Neutrophil (primary cell): ENCODE data around the gene SRSF4.
A peak's percentile ranks its signal among the peaks of the same experiment; 100 is the strongest.

Experiments
- H3K27ac ChIP-seq: fragments of 200-600 bp; sonication (generic); 2 replicates; pipeline ENCODE4 v1.5.1; 2016; ENCODE audit warnings: mild to moderate bottlenecking, moderate library complexity
- H3K27me3 ChIP-seq: fragments of 200-600 bp; sonication (generic); 2 replicates; pipeline ENCODE4 v1.6.0; 2016; ENCODE audit warnings: mild to moderate bottlenecking
- H3K36me3 ChIP-seq: fragments of 200-600 bp; sonication (generic); 2 replicates; pipeline ENCODE4 v1.5.1; 2017
- H3K4me1 ChIP-seq, 2 experiments: fragments of 200-600 bp in 1 of 2; sonication (generic) in 1 of 2; 1 replicate in 1 of 2; 2 replicates in 1 of 2; pipeline versions ENCODE4 v1.5.1 to v1.6.1; 2013 to 2016; ENCODE audit warnings: low read depth in 1 of 2, low read length in 1 of 2, mild to moderate bottlenecking in 1 of 2, moderate library complexity in 1 of 2; ENCODE audit not compliant: control insufficient read depth in 1 of 2, insufficient read depth in 1 of 2
- H3K4me3 ChIP-seq, 2 experiments: fragments of 200-600 bp in 1 of 2; sonication (generic) in 1 of 2; 1 replicate in 1 of 2; 2 replicates in 1 of 2; pipeline ENCODE4 v1.5.1; 2013 to 2016; ENCODE audit warnings: low read depth in 1 of 2, low read length in 1 of 2, mild to moderate bottlenecking in 1 of 2, moderate library complexity in 1 of 2
- H3K9me3 ChIP-seq: fragments of 200-600 bp; sonication (generic); 2 replicates; pipeline ENCODE4 v1.5.1; 2016
- CTCF ChIP-seq: fragments of 200-600 bp; sonication (generic); IDR thresholded peaks from 2 replicates; pipeline ENCODE4 v1.5.1; 2016; ENCODE audit warnings: antibody characterized with exemption

Gene SRSF4

DNA sequence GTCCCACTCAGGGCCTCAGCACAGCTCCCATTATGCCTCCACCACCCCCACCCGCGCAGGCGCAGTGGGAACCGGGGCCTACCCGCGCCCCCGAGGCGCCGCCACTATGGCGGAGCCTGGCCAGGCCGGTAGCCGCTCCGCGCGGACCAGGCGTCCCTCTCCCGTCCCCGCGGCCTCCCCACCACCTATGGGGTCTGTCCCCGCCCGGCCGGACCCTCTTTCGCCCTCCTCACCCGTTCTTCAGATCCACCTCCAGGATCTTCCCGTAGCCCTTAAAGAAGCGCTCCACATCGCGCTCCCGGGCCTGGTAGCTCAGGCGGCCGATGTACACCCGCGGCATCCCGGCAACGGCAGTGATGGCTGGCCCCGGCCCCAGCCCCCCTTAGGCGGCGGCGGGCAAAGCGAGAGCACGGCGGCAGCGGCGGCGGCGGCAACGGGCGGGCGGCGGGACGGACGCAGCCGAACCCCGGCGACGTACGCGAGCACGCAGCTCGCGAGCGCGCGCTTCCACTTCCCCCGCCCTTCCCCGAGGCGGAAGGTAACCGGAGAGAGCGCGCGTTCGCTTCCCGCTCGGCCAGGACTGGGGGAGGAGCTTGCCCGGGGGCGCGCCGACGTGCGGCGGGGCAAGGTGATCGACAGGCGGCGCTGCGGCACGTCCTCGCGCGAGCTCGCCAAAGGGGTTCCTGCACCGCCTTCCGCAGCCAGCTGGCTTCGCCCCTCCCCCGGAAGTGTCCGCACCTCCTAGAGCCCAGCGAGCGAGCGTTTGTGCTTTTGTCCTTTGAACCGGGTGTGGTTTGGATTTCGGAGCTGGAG, at the start of gene SRSF4:
SRSF4 (minus strand) TSS at position 488 of the 813 bp plus-strand sequence; CDS start at position 340, 148 bp downstream.
- Histone ChIP-seq H3K36me3 (no peaks in the 10 kb centered on the region), H3K27me3 (no peaks in the 10 kb centered on the region), H3K4me3 (peak within 1 kb of the TSS; percentile 76 to 100)

GRCh38 chr1:29230553-29231378, 49.1 kb upstream of the SRSF4 start, which contains the start of gene MECR:
Gene MECR (minus strand): TSS chr1:29230934. CDS start chr1:29230906, 28 bp downstream.
- H3K27ac ChIP-seq, result peak within 1 kb of the TSS; percentile 33
- TF ChIP-seq CTCF, result peak; percentile 51

More for the DNA sequence above, at the start of gene SRSF4:
- peak; percentile 96 for TF ChIP-seq CTCF
- peak within 1 kb of the TSS; percentile 97 for H3K27ac ChIP-seq
- H3K4me1 ChIP-seq, result peaks cover 50 to 54% of the 10 kb centered on the region in 2 experiments
- no peaks in the 10 kb centered on the region for H3K9me3 ChIP-seq

GRCh38 chr1:29230204-29230552, 48.5 kb upstream of the SRSF4 start:
- Histone ChIP-seq H3K27ac (no peak overlapping the region), H3K4me3 (peak overlapping the region; percentile 71 to 80), H3K36me3 (no peaks in the 10 kb centered on the region), H3K9me3 (no peaks in the 10 kb centered on the region), H3K4me1 (peaks cover 20 to 25% of the 10 kb centered on the region in 2 experiments), H3K27me3 (peaks cover 12% of the 10 kb centered on the region)
- TF ChIP-seq CTCF, result no peak

More at GRCh38 chr1:29230553-29231378, 49.1 kb upstream of the SRSF4 start, which contains the start of gene MECR:
- Histone ChIP-seq H3K4me3 (peak within 1 kb of the TSS; percentile 71 to 80), H3K27me3 (peaks cover 18% of the 10 kb centered on the region), H3K36me3 (no peaks in the 10 kb centered on the region), H3K9me3 (no peaks in the 10 kb centered on the region), H3K4me1 (peaks cover 20 to 25% of the 10 kb centered on the region in 2 experiments)

DNA sequence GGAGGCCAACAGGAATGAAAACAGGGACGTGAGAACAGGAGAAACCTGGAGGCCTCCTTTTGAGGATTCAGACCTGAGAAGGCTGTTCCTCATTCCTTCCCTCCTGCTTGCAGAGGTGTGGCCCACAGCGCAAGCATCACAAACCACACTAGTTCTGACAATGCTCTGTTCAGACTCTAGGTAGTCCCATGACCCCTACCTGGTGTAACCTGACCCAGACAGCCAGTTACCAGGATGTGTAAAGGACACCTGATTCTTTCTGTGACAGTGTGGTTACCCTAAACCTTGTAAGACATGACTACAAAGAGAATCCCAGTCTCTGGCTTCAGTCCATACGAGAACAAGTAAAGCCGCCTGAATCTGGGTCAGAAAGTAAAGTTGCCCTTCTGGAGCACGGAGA, 45.8 kb upstream of the SRSF4 start:
- no peaks in the 10 kb centered on the region for H3K9me3 ChIP-seq
- peaks cover 17 to 21% of the 10 kb centered on the region in 2 experiments for H3K4me1 ChIP-seq
- H3K27me3 ChIP-seq, result no peaks in the 10 kb centered on the region
- no peaks in the 10 kb centered on the region for H3K36me3 ChIP-seq
- no peak for TF ChIP-seq CTCF
- no peak overlapping the region for H3K4me3 ChIP-seq
- H3K27ac ChIP-seq, result no peak overlapping the region

GRCh38 chr1:29225361-29225760, 43.7 kb upstream of the SRSF4 start:
- no peaks in the 10 kb centered on the region for H3K27me3 ChIP-seq
- H3K9me3 ChIP-seq, result no peaks in the 10 kb centered on the region
- peaks cover 4 to 6% of the 10 kb centered on the region in 2 experiments for H3K4me1 ChIP-seq
- TF ChIP-seq CTCF, result no peak
- no peak overlapping the region for H3K27ac ChIP-seq
- H3K36me3 ChIP-seq, result no peaks in the 10 kb centered on the region
- no peak overlapping the region for H3K4me3 ChIP-seq
